Measurements from ENCODE around the gene TNNI2. TPM values are rescaled to one million over a fixed set of nuclear protein-coding genes. Genes with fewer than 3 reads are reported as not detected.

The TNNI2 gene
- total RNA-seq, 1 experiment from 2014 or later: not detected

- intact Hi-C loops (cut with micrococcal nuclease; ENCODE audit: unreplicated experiment): no loop called here
- Histone ChIP-seq H3K36me3 (ENCODE audit: insufficient read depth, low read length, poor library complexity, severe bottlenecking) (no peaks in the 10 kb centered on the region), H3K27me3 (replicated peaks; ENCODE audit: insufficient read depth, low read depth, low read length, poor library complexity) (no peaks in the 10 kb centered on the region), H3K27ac (ENCODE audit: low read depth, low read length, poor library complexity, severe bottlenecking) (no peak overlapping the region), H3K4me1 (ENCODE audit: insufficient read depth, low read length, poor library complexity, severe bottlenecking) (no peaks in the 10 kb centered on the region), H3K4me3 (ENCODE audit: low read depth, low read length, poor library complexity, severe bottlenecking) (no peak overlapping the region), H3K9me3 (ENCODE audit: low read depth, low read length, poor library complexity, severe bottlenecking) (no peaks in the 10 kb centered on the region)
- no peak for TF ChIP-seq CTCF (conservative IDR thresholded peaks at IDR 0.05; ENCODE audit: low read depth, low read length)
- TF ChIP-seq EZH2 (IDR thresholded peaks at IDR 0.05; ENCODE audit: borderline replicate concordance, low read depth, low read length, poor library complexity, severe bottlenecking): no peak
- no TSS peak for BruUV-seq (replicated peaks)
- POLR2A ChIA-PET (ENCODE audit: low non-redundant PET): no interaction called here
- no peak for DNase-seq (ENCODE audit: low spot score)
- CTCF ChIA-PET: no interaction called here
These were observed 50.6 kb downstream of the TNNI2 start for GRCh38 chr11:1889224-1889930.

GRCh38 chr11:1889941-1890855, 51.4 kb downstream of the TNNI2 start:
- ChIA-PET POLR2A (ENCODE audit: low non-redundant PET) (no interaction called here), CTCF (no interaction called here)
- Histone ChIP-seq H3K27me3 (replicated peaks; ENCODE audit: insufficient read depth, low read depth, low read length, poor library complexity) (no peaks in the 10 kb centered on the region), H3K9me3 (ENCODE audit: low read depth, low read length, poor library complexity, severe bottlenecking) (no peaks in the 10 kb centered on the region), H3K27ac (ENCODE audit: low read depth, low read length, poor library complexity, severe bottlenecking) (no peak overlapping the region), H3K4me1 (ENCODE audit: insufficient read depth, low read length, poor library complexity, severe bottlenecking) (no peaks in the 10 kb centered on the region), H3K4me3 (ENCODE audit: low read depth, low read length, poor library complexity, severe bottlenecking) (no peak overlapping the region), H3K36me3 (ENCODE audit: insufficient read depth, low read length, poor library complexity, severe bottlenecking) (no peaks in the 10 kb centered on the region)
- DNase-seq (ENCODE audit: low spot score): no peak
- no TSS peak for BruUV-seq (replicated peaks)
- intact Hi-C loops (cut with micrococcal nuclease; ENCODE audit: unreplicated experiment): no loop called here
- TF ChIP-seq EZH2 (IDR thresholded peaks at IDR 0.05; ENCODE audit: borderline replicate concordance, low read depth, low read length, poor library complexity, severe bottlenecking): no peak
- TF ChIP-seq CTCF (conservative IDR thresholded peaks at IDR 0.05; ENCODE audit: low read depth, low read length): no peak

Small RNA genes lying within 50 kb of the gene (microRNA-seq; reads per million reads assigned to microRNA genes)
- not detected for gene MIR4298
- not detected for gene MIR7847

Other genes with a start within 250 kb of the TNNI2 start
- not detected in 2 replicates for gene KRTAP5-2, start 240.7 kb upstream of the TNNI2 start, total RNA-seq (2021)
- not detected in 2 replicates for gene KRTAP5-3, start 230.5 kb upstream of the TNNI2 start, total RNA-seq (2021)
- gene KRTAP5-4, start 216.8 kb upstream of the TNNI2 start, total RNA-seq (2021): not detected in 2 replicates
- not detected in 2 replicates for gene KRTAP5-5, start 209.2 kb upstream of the TNNI2 start, total RNA-seq (2021)
- gene KRTAP5-6, start 141.8 kb upstream of the TNNI2 start, total RNA-seq (2021): not detected in 2 replicates
- 0.24 TPM in 1 of 2 replicates, not detected in the other for gene IFITM10, start 88.4 kb upstream of the TNNI2 start, total RNA-seq (2021)
- gene CTSD, start 75.1 kb upstream of the TNNI2 start, total RNA-seq (2021): 144 and 159 TPM in 2 replicates
- gene SYT8, start 4.0 kb upstream of the TNNI2 start, total RNA-seq (2021): not detected in 2 replicates
- gene LSP1, start 14.1 kb downstream of the TNNI2 start, total RNA-seq (2021): not detected in 2 replicates
- not detected in 2 replicates for gene PRR33, start 52.9 kb downstream of the TNNI2 start, total RNA-seq (2021)
- gene TNNT3, start 80.7 kb downstream of the TNNI2 start, total RNA-seq (2021): not detected in 2 replicates
- gene MRPL23, start 108.4 kb downstream of the TNNI2 start, total RNA-seq (2021): 83.8 and 92.4 TPM in 2 replicates
- gene H19, start 158.9 kb downstream of the TNNI2 start, total RNA-seq (2021): not detected in 2 replicates

All from A673 (cell line).